GM19455 (cell line): ENCODE results near the gene TNFSF11.

Experiments used
- ATAC-seq: cut with Tn5 transposase; IDR thresholded peaks from one replicate; pipeline ENCODE4 v1.9.1; 2021; ENCODE audit not compliant: unreplicated experiment

The TNFSF11 gene

DNA sequence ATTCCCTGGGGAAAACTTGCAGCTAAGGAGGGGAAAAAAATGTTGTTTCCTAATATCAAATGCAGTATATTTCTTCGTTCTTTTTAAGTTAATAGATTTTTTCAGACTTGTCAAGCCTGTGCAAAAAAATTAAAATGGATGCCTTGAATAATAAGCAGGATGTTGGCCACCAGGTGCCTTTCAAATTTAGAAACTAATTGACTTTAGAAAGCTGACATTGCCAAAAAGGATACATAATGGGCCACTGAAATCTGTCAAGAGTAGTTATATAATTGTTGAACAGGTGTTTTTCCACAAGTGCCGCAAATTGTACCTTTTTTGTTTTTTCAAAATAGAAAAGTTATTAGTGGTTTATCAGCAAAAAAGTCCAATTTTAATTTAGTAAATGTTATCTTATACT lies 33.6 kb downstream of the TNFSF11 start:
- ATAC-seq: no peak

DNA sequence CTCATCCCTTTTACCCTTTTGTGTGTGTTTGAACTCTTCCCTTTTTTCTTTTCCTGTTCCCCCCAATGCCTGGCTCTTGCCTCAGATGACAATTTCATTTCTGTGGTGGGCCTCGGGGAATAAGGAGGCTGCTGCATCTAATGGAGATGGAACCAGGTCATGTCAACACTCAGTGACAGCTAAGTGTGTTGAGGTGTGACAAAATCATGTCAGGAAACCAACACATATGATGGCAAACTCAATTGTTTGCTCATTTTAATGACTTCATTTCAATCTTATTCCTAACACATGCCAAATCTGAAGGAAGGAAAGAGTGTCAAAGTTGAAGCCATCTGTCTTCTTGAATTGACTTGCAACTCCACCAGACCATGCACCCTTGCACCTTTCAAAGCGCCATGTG lies 36.7 kb downstream of the TNFSF11 start:
- ATAC-seq: no peak

DNA sequence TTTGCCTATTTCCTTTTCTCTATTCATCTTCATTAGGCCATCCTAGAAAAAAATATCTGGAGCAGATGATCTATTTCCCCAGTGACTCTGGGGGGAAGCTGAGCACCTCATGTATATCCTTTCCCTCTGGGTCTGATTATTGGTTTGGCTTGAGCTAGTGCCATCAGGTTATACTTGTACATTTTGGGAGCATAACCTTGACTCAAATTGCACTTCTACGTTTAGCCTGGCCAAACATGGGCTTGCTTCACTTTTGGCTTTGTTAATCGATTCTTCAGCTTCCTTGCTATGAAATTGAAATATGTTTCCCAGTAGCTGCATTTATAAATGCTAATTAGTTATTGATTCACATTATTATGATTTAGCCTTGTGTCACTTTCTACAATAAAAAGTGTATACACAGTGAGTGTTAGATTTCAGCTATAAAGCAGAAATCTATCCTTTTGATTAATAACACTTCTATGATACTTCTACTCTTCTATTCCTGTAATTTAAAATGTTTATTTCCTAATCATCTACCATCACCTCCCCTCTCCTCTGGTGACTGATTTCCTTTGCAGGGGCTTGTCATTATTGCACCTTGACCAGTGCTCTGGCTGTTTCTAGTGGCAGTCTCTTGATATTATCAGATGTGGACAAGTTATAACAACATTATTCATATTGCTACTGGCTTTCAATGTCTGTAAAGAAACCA lies 37.3 kb downstream of the TNFSF11 start:
- ATAC-seq: no peak

DNA sequence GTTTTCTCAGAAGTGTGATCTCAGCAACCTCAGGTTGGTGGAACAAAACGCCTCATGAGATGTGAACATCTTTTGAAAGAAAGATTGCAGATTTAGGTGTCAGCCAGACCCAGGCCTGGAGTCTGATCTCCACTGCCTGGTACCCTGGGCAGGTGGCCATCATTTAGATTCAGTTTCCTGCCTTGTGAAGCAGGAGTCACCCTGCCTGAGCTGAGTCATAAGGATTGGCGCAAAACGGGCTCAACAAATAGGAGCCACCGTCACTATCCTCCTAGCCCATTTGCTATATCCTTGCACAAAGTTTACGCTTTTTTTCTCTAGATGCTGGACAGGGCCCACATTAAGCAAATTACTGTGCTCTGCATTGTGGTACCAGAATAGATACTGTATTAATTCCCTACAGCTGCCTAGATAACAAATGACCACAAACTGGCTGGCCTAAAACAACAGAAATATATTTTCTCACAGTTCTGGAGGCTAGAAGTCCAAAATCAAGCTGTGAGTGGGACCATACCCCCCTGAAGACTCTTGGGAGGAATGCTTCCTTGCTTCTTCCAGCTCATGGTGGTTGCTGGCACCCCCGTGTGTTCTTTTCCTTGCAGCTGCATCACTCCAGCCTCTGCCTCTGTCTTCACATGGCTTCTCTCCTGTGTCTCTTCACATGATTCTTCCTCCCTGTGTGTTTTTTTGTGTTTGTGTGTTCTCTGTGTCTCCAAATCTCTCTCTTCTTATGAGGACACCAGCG lies 38.2 kb downstream of the TNFSF11 start:
- no peak for ATAC-seq

DNA sequence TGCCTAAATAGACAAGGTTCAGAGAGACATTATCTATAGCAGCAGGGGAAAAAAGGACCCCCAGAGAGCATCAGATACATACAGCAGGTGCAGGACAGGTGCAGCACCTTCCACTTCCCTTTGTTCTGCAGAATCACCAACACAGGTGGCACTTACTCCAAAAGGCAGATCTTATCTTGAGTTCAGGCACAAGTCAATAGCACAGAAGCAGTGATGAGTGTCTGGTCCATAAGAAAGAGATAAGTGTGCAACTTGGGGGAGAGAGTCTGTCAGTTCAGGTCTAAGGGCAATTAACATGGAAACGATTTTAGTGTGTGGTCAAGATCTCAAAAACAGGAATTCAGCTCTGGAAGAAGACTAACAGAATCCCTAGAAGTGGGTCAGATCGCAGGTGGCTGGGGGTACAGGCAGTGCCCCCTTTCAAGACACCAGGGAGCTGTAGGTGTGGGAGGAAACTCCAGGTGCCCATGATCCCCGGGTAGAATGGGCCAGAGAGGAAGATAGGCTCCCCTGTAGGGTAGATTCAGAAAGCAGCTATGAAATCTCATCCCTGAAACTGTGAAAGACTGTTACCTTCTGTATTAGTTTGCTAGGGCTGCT lies 40.6 kb downstream of the TNFSF11 start:
- no peak for ATAC-seq

DNA sequence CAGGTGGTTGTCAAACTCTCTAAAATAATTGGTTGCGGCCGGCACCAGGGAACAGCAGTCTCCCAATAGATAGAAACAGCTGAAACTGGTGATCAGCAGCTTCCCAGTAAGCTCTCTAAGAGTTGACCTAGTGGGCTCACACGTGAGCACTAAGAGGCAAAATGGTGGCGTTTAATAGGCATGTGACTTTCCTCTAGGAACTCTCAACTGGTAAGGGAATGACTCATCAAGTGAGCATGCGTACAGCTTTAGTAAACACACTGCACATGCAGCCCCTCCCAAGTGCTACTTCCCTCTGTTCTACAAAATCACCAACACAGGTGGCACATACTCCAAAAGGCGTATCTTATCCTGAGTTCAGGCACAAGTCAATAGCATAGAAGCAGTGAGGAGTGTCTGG lies 41.7 kb downstream of the TNFSF11 start:
- ATAC-seq: no peak

DNA sequence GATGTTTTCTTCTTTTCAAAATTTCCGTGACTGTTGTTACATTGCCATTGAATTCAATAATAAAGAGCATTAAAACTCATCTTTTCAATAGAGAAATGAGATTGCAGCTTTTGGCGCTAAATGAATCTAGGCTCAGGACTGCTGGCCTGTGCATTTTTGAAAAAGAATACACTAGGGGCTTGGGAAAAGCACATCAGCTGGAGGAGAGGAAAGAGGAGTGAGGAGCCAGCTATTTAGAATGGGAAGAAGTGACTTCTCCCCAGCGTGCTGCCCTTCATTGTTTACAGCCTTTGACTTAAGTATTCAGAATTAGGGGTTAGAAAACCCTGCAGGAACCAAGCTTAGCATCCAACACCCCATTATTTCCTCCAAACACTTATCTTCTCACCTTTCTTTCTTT lies 43.3 kb downstream of the TNFSF11 start:
- no peak for ATAC-seq

DNA sequence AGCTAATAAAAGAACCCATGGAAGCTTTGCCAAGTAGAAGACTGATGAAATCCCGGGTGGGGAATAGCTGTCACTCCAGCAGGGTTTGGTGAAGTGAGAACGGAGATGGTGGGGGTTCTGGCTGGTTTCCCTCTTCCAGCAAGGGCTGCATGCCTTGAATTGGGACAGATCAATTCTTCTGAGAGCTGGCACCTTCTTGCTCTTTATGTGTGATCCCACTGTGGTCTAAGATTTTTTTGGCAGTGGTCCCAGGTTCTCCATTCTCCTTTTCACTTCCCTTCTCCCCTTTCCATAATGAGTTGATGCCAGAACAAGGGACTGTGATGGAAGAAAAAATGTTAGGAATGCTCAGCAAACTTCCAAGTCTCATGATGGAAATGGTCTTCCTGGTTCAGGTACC lies 50.0 kb downstream of the TNFSF11 start:
- no peak for ATAC-seq

DNA sequence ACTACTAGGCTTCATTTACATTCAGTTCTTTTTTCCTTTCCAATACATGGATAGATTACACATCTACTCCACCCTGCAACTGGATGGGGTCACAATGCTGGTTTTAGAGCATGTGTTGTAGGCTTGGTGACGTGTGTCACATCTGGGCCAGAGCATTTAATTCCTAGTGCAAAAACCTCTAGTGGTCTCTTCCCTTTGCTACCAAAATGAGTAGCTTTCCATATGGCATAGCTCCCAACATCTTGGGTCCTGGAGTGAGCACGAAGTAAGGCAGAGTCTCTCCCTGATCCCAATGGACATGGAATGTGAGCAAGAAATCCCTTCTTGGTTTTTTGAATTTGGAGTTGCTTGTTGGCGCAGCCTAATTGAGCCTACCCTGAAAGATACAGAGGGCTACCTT lies 51.7 kb downstream of the TNFSF11 start:
- ATAC-seq: no peak

DNA sequence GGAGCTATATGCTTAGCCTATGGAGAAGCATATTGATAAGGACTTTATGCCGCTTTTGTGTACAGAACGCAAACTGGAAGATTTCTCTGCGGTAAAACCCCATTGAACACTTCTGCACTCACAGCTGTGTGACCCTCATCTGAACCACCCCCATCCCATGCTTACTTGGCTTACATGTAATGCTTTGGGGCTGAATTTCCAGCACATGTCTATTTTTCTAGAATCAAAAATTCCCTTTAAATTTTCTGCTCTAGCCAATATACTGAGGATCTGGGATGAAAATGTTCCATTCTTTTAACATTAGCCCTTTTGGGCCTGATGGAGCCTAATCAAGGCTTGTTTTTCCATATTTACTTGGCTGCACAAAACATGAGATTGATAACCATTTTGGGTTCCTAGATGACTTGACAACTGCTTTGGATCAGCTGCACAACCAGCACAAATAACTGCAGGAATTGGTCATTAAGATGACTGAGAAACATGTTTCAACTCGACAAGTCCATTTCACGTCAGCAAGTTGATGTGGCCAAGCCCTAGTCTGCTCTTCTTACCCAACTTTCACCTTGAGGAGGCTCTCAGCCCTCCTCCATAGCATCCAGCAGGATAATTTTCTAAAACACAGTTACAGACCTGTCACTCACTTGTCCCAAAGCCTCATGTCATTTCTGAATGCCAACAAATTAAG lies 52.4 kb downstream of the TNFSF11 start:
- ATAC-seq: no peak

DNA sequence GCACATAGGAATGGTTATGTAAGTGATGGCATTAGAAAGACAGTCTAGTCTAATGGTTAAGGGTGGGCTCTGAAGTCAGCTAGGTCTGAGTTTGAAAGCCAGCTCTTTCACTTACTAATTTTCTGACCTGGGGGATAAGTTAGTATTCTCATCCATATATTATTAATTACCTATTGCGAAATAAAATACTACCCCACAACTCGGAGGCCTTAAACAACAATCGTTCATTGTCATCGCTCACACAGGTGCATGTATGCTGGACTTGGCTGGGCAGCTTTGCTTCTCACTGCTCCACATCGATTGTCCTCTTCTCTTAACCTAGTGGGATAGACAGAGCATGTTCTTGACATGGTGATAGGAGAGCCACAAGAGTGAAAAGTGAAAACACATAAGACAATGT lies 54.7 kb downstream of the TNFSF11 start:
- ATAC-seq: no peak

DNA sequence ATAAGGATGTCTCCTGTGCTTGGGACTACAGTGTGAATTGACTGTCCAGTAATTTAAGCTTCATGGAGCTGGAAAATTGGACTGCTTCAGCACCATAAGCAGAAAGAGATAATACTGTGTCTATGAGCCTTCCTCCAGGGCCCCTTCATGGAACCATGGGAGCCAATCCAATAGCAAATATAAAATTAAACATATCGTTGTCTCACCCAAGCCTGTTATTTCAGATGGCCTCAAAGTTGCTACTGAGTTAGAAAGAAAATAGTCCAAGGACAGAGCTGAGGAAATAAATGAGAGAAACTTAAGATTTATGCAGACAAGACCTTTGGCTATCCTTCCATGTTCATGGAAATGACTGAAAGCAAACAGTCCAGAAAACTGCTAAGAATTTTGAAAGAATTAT lies 57.2 kb downstream of the TNFSF11 start:
- ATAC-seq: no peak

DNA sequence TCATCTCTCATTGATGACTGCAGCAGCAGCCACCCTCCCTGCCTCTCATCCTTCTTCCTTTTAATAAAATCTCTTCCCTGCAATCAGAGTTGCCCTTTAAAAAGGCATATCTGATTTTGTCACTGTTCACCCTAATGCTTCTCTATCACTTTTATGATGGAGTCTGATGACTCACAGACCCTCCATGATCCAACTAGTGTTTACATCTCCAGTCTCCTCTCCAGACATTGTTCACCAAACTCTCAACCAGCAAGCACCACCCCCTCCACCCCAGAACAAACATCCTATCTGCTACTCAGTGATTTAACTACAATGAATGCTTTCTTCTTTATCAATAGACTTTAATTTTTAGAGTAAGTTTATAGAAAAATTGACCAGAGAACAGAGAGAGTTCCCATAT lies 59.5 kb downstream of the TNFSF11 start:
- ATAC-seq: no peak

DNA sequence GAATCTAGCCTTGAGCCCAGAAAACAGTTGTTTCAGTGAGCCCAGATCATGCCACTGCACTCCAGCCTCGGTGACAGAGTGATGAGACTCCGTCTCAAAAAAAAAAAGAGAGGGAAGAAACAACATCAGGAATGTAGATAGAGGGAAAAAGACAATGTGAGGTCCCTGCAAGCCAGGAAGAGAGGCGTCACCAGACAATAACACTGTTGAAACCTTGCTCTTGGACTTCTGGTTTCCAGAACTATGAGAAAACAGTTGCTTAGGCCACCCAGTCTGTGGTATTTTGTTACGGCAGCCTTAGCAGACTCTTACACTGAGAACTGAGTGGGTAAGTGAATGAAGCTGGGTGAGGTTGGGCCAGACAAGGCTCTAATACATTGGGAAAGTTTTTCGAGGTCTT lies 64.1 kb downstream of the TNFSF11 start:
- no peak for ATAC-seq

DNA sequence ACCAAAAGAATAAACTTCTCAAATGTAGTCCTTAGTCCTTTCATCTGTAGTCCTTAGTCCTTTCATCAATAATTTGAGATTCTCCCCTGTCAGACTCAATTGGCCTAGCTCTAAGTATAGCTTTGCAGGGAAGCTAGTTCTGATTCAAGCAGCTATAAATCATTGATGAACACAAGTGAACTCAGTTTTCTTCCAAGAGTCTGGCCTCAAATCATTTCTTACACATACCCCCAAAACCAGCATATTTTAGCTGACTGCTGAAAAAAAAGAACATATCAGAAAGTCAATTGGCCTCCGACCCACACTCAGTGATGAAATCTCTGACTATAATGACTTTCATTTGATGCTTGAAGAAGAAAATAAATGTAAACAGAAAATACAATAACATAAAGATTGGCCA lies 64.9 kb downstream of the TNFSF11 start:
- ATAC-seq: no peak

DNA sequence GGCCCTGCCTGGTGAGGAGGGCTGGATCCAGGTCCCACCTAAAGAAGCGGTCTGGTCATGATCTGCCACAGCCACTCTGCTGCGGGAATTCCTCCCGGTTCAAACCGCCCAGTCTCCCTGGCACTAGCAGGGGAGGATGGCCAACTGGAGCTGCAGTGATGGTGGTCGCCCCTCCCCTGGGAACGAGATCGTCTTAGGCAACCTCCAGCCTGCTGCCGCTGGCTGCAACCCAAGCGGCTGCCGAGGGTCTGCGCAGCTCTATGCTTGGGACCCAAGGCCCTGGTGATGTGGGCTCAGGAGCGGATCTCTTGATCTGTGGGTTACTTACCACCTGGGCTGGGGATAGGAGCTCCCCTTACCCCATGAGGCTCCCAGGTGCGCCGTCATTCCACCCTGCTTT lies 69.1 kb downstream of the TNFSF11 start:
- ATAC-seq: no peak

DNA sequence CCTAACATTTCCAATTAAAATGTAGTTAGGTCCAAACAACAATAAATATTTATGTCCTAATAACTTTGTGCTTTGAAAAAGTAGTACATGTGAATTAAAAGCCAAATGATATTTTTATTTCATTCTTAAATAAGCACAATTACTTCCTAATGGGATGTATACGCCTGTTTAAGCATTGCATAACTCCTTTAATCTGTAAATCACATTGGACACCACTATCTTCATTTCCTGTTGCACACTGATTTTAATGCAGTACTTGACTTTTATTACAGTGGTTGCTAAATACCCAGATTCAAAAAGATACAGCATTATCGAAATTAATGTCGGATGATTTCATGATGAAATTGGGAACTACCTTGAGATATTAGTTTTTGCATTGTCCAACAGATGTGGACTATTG lies 70.9 kb downstream of the TNFSF11 start:
- ATAC-seq: no peak

DNA sequence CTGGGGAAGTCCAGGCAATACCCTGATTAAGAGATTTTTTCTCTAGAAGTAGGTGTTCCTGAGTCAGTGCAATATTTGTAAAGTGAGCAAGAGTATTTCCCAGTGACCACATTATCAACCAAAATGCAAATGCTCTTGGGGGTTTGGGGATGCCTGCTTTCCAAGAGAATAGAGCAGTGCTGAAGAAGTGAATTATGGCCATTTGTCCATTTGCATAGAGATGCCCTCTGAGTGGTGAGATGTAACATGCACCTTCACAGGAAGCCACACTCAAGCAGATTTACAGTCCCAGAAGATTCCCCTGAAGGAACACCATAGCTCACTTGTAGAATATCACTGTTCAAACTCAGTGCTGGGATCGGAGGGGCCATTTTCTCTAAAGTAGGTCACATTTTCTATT lies 71.8 kb downstream of the TNFSF11 start:
- no peak for ATAC-seq

DNA sequence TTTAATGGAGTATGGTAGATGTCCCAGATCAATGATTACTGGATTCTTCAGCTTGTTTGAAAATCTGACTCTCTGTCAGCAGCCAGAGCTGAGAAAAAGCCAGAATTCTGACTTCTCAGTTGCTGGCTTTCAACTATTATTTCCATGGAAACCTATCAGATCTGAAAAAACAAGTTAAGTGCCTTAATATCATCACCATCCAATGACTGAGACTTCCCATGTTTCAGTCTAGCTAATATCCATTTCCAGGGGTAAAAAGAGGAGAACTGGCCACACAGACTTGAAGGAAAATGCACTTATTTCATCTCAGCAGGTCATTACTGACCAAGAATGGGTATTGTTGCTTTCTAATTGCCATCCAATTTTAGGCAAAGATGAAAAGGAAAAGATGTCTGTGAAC lies 75.2 kb downstream of the TNFSF11 start:
- no peak for ATAC-seq

DNA sequence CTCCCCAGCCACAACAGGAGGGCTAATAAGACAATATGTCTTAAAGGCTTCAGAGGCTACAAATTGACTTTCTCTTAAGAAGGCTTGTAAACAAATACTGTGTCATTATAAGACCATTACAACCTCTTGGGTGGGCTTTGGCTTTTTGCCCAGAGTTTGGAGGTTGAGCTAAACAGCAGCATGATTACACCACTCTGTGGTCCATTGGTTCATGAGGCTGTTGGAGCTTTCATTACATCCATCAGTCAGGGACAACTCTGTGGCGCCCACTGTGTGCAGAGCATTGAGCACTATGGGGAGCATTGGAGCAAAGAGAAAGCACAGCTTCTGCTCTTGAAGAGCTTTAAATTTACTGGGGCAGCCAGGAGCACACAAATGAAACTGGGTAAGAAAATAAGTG lies 75.9 kb downstream of the TNFSF11 start:
- ATAC-seq: no peak

DNA sequence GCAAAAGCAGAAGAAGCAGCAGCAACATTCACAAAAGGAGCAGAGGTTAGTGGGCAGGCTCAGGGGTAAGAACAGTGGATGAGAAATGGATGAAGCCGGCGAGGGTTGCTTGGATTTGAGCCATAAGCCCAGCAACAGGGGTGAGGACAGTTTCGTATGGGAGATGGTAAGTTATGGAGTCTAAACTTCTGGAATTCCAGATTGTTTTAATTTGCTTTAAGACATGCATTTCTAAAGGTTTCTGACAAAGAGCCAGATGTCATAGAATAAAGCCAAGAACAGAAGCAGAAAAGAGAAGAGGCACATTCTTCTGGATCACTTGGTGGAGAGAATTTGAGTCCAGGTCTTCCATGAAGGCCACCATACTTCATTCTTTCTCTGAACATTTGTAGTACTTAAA lies 76.6 kb downstream of the TNFSF11 start:
- ATAC-seq: no peak
